OCI-LY7 (cell line): ENCODE data around the gene FRMPD1. TPM values are rescaled to one million over a fixed set of nuclear protein-coding genes. Genes with fewer than 3 reads are reported as not detected.
"Not testable (repeated sequence)": the region's sequence is repeated elsewhere in the genome, so short reads cannot be mapped to it uniquely, and the experiment has no call there.

ENCODE experiments used
- Bru-seq: library from RNA; stranded (reverse); fragments of 400-500 nt; gene quantifications from one replicate; lab custom pipeline; 2021; lab: Mats Ljungman, UMichigan
- BruChase-seq, 2 experiments: library from RNA; stranded (reverse); fragments of 400-500 nt; gene quantifications; one replicate each; lab custom pipeline; 2021; lab: Mats Ljungman, UMichigan
- BruUV-seq: library from RNA; stranded (reverse); fragments of 400-500 nt; replicated peaks from 2 replicates; lab custom pipeline; 2021; lab: Mats Ljungman, UMichigan
- CTCF ChIA-PET: fragments of 300-600 bp; sonication (Branson Sonifier 250); formaldehyde crosslinking; loops from one replicate; lab custom pipeline; 2022; ENCODE audit warnings: antibody characterized with exemption; ENCODE audit not compliant: unreplicated experiment; lab: Charles Lee
- POLR2A ChIA-PET: fragments of 300-600 bp; sonication (Branson Sonifier 250); formaldehyde crosslinking; loops from one replicate; lab custom pipeline; 2022; ENCODE audit warnings: antibody characterized with exemption; lab: Charles Lee
- DNase-seq: peaks from one replicate; pipeline ENCODE4 v3.0.0-alpha.2; 2015; ENCODE audit warnings: low spot score
- H2AFZ ChIP-seq: fragments of 200-600 bp; sonication (generic), shearing (Covaris generic); 2 replicates; pipeline ENCODE4 v1.6.1; 2014; ENCODE audit warnings: mild to moderate bottlenecking, antibody characterized with exemption, low read length, moderate library complexity
- H3K27ac ChIP-seq: fragments of 200-600 bp; sonication (generic); 2 replicates; pipeline ENCODE4 v1.5.1; 2014; ENCODE audit warnings: mixed run types, low read depth, mild to moderate bottlenecking, moderate library complexity, low read length, inconsistent platforms; ENCODE audit not compliant: poor library complexity, severe bottlenecking
- H3K36me3 ChIP-seq: fragments of 200-600 bp; sonication (generic); 2 replicates; pipeline ENCODE4 v1.6.1; 2014; ENCODE audit warnings: mild to moderate bottlenecking, antibody characterized with exemption, low read length, moderate library complexity, mixed read lengths; ENCODE audit not compliant: insufficient read depth
- H3K4me1 ChIP-seq: fragments of 200-600 bp; sonication (generic); 2 replicates; pipeline ENCODE4 v1.5.1; 2014; ENCODE audit warnings: mild to moderate bottlenecking, low read length; ENCODE audit not compliant: insufficient read depth, poor library complexity, severe bottlenecking
- H3K4me2 ChIP-seq: fragments of 200-600 bp; sonication (generic); 2 replicates; pipeline ENCODE4 v1.6.1; 2014; ENCODE audit warnings: mild to moderate bottlenecking, low read length
- H3K4me3 ChIP-seq: fragments of 200-600 bp; sonication (generic); 2 replicates; pipeline ENCODE4 v1.5.1; 2014; ENCODE audit warnings: mild to moderate bottlenecking, low read depth, low read length; ENCODE audit not compliant: poor library complexity, severe bottlenecking
- H3K79me2 ChIP-seq: fragments of 200-600 bp; sonication (generic); 2 replicates; pipeline ENCODE4 v1.6.1; 2016; ENCODE audit warnings: low read depth, mild to moderate bottlenecking, low read length, moderate library complexity, mixed read lengths; ENCODE audit not compliant: insufficient read depth
- H3K9me2 ChIP-seq: fragments of 200-600 bp; sonication (generic); 2 replicates; pipeline ENCODE4 v1.6.1; 2016; ENCODE audit warnings: mild to moderate bottlenecking, low read length, mixed read lengths; ENCODE audit not compliant: insufficient read depth
- H3K9me3 ChIP-seq: fragments of 200-600 bp; sonication (generic); 2 replicates; pipeline ENCODE4 v1.6.1; 2014; ENCODE audit warnings: mild to moderate bottlenecking, mixed run types, low read length, mixed read lengths
- H4K20me1 ChIP-seq: fragments of 200-600 bp; sonication (generic); 2 replicates; pipeline ENCODE4 v1.6.1; 2014; ENCODE audit warnings: mild to moderate bottlenecking, antibody characterized with exemption, low read length, moderate library complexity, mixed read lengths; ENCODE audit not compliant: insufficient read depth
- EZH2phosphoT487 ChIP-seq: fragments of 200-600 bp; sonication (generic); IDR thresholded peaks from 2 replicates; pipeline ENCODE4 v1.6.1; 2018; ENCODE audit warnings: low read depth, borderline replicate concordance, mild to moderate bottlenecking, mixed run types, antibody characterized with exemption, low read length, moderate library complexity, mixed read lengths
- intact Hi-C: fragments of 100-400 bp; cut with micrococcal nuclease; formaldehyde crosslinking; loops from one replicate; pipeline ENCODE4 v1.10.0; 2022; ENCODE audit not compliant: unreplicated experiment
- long read RNA-seq: library from polyadenylated mRNA; stranded (forward); transcript quantifications from one replicate; pipeline ENCODE4 v2.0.0, GENCODE V29; 2022
- total RNA-seq, 2 experiments: library from RNA; depleted of rRNA in 1 of 2; stranded (reverse); fragments of >200 nt in 1 of 2; shearing (Covaris generic) in 1 of 2; gene quantifications; 2 replicates each; pipeline ENCODE4 v1.2.3, GENCODE V29; 2014 to 2022
- TF ChIP-seq, protein P1 (sequence below): fragments of 200-600 bp; sonication (generic); conservative IDR thresholded peaks from 2 replicates; pipeline ENCODE4 v1.5.1; 2014; ENCODE audit warnings: mild to moderate bottlenecking, antibody characterized with exemption, low read length, moderate library complexity, mixed read lengths

Gene FRMPD1
- not detected in 2 replicates for total RNA-seq (2014; rRNA removed; shearing (Covaris generic))
- total RNA-seq (2022) = not detected in 2 replicates
- not detected for Bru-seq, nascent RNA
- BruChase-seq, experiment 1, labeled RNA remaining after a 6-hour chase = percentile 3 among the genes with signal in this experiment
- BruChase-seq, experiment 2, labeled RNA remaining after a 2-hour chase = not detected
- long read RNA-seq = 0 reads

GRCh38 chr9:37650873-37651768 is at the start of gene FRMPD1:
Gene FRMPD1, plus strand, starts transcription at chr9:37650954. Its CDS starts 41,688 bp downstream, at chr9:37692642.
- H3K36me3 ChIP-seq = no peaks in the 10 kb centered on the region
- peak; percentile 67; the same call in 1 of the 2 replicates for TF ChIP-seq EZH2phosphoT487
- TF ChIP-seq, protein P1, sequence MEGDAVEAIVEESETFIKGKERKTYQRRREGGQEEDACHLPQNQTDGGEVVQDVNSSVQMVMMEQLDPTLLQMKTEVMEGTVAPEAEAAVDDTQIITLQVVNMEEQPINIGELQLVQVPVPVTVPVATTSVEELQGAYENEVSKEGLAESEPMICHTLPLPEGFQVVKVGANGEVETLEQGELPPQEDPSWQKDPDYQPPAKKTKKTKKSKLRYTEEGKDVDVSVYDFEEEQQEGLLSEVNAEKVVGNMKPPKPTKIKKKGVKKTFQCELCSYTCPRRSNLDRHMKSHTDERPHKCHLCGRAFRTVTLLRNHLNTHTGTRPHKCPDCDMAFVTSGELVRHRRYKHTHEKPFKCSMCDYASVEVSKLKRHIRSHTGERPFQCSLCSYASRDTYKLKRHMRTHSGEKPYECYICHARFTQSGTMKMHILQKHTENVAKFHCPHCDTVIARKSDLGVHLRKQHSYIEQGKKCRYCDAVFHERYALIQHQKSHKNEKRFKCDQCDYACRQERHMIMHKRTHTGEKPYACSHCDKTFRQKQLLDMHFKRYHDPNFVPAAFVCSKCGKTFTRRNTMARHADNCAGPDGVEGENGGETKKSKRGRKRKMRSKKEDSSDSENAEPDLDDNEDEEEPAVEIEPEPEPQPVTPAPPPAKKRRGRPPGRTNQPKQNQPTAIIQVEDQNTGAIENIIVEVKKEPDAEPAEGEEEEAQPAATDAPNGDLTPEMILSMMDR = no peak
- H3K4me2 ChIP-seq = peak within 1 kb of the TSS; percentile 50; the same call in 1 of the 2 replicates
- no peaks in the 10 kb centered on the region for H4K20me1 ChIP-seq
- no peak within 1 kb of the TSS for H2AFZ ChIP-seq
- H3K4me3 ChIP-seq = no peak within 1 kb of the TSS
- intact Hi-C loops = no loop called here
- BruUV-seq = no TSS peak
- H3K27ac ChIP-seq = no peak within 1 kb of the TSS
- POLR2A ChIA-PET = no interaction called here
- no peaks in the 10 kb centered on the region for H3K9me2 ChIP-seq
- peak; percentile 13 for DNase-seq
- CTCF ChIA-PET = interaction anchor here (0.6 kb wide), 1 partner anchor 9 kb away, joined by 3 read pairs; no protein-coding TSS in a partner anchor
- H3K9me3 ChIP-seq = no peaks in the 10 kb centered on the region
- H3K79me2 ChIP-seq = no peaks in the 10 kb centered on the region
- H3K4me1 ChIP-seq = no peaks in the 10 kb centered on the region

- BruUV-seq, H3K79me2 ChIP-seq, H3K36me3 ChIP-seq, CTCF ChIA-PET, H3K4me3 ChIP-seq, H4K20me1 ChIP-seq, H3K9me2 ChIP-seq, H3K4me2 ChIP-seq, H3K27ac ChIP-seq, H2AFZ ChIP-seq, H3K4me1 ChIP-seq, H3K9me3 ChIP-seq, intact Hi-C loops, DNase-seq: not testable (repeated sequence)
- POLR2A ChIA-PET = interaction anchor here (1.4 kb wide), 1 partner anchor 14 kb away, joined by 4 read pairs; no protein-coding TSS in a partner anchor
Measured at GRCh38 chr9:37602061-37602460, 48.7 kb upstream of the FRMPD1 start.

GRCh38 chr9:37602817-37603216 is 47.9 kb upstream of the FRMPD1 start:
- H3K4me1 ChIP-seq = no peaks in the 10 kb centered on the region
- ChIA-PET CTCF (no interaction called here), POLR2A (interaction anchor here (0.6 to 1.4 kb wide), 2 partner anchors 13 to 1326 kb away, joined by 3 to 4 read pairs; no protein-coding TSS in a partner anchor)
- no peaks in the 10 kb centered on the region for H3K79me2 ChIP-seq
- no peak for DNase-seq
- H3K4me2 ChIP-seq = no peak overlapping the region
- intact Hi-C loops = no loop called here
- H3K9me2 ChIP-seq = no peaks in the 10 kb centered on the region
- BruUV-seq = no TSS peak
- H3K9me3 ChIP-seq = no peaks in the 10 kb centered on the region
- no peaks in the 10 kb centered on the region for H3K36me3 ChIP-seq
- H3K27ac ChIP-seq = no peak overlapping the region
- H3K4me3 ChIP-seq = no peak overlapping the region
- no peak overlapping the region for H2AFZ ChIP-seq
- no peak for TF ChIP-seq EZH2phosphoT487
- TF ChIP-seq, protein P1 = no peak
- H4K20me1 ChIP-seq = no peaks in the 10 kb centered on the region
